Left lung (tissue), 14 donors: ENCODE results near the gene ITIH5. TPM values are rescaled to one million over a fixed set of nuclear protein-coding genes. Genes with fewer than 3 reads are reported as not detected.
"Not testable (repeated sequence)": the region's sequence is repeated elsewhere in the genome, so short reads cannot be mapped to it uniquely, and the experiment has no call there.

Source experiments
- ATAC-seq: fragments of 200-7000 bp; cut with Tn5 transposase; one replicate; pipeline ENCODE4 v1.9.1; 2020; ENCODE audit warnings: moderate library complexity
- DNase-seq, 4 donors: peaks; one replicate each; pipeline ENCODE4 v3.0.0-alpha.2; 2013 to 2020
- H3K27ac ChIP-seq, 2 donors: fragments of 200-600 bp; sonication (generic) in 1 of 2; one replicate each; pipeline versions ENCODE4 v1.5.0 to v1.8.0; 2020 to 2021
- H3K27me3 ChIP-seq, 2 donors: fragments of 200-600 bp; sonication (generic) in 1 of 2; one replicate each; pipeline versions ENCODE4 v1.5.0 to v1.8.0; 2020 to 2021
- H3K36me3 ChIP-seq, 2 donors: fragments of 200-600 bp; sonication (generic) in 1 of 2; one replicate each; pipeline versions ENCODE4 v1.5.0 to v1.8.0; 2020 to 2021
- H3K4me1 ChIP-seq, 2 donors: fragments of 200-600 bp; one replicate each; pipeline ENCODE4 v1.8.0; 2021
- H3K4me3 ChIP-seq, 2 donors: fragments of 200-600 bp; sonication (generic) in 1 of 2; one replicate each; pipeline versions ENCODE4 v1.5.0 to v1.8.0; 2020 to 2021; ENCODE audit warnings: mild to moderate bottlenecking in 1 of 2
- H3K9me3 ChIP-seq, 2 donors: fragments of 200-600 bp; sonication (generic) in 1 of 2; one replicate each; pipeline versions ENCODE4 v1.5.0 to v1.8.0; 2020 to 2021
- CTCF ChIP-seq, 2 donors: fragments of 200-600 bp; sonication (generic) in 1 of 2; IDR thresholded peaks; one replicate each; pipeline versions ENCODE4 v1.5.0 to v1.8.0; 2021; ENCODE audit warnings: antibody characterized with exemption in 2 of 2
- intact Hi-C, 2 donors: fragments of 100-400 bp; cut with DNase I; formaldehyde crosslinking; loops; one replicate each; pipeline versions ENCODE4 v1.11.2 to v1.14.2; 2022
- long read RNA-seq, 12 donors: library from polyadenylated mRNA in 2 of 12; unstranded in 2 of 12; transcript quantifications; one replicate each; pipeline ENCODE4 v2.0.0 and lab custom pipeline, GENCODE V29; 2019 to 2026
- polyA plus RNA-seq, 6 donors: library from polyadenylated mRNA; unstranded; fragments of 120-200 nt; gene quantifications; one replicate each; pipeline ENCODE4 v1.2.1, GENCODE V29; 2013; ENCODE audit not compliant: insufficient read length in 6 of 6
- total RNA-seq, 2 donors: library from RNA; stranded (reverse); fragmentation: NEBNext Ultra II Directional; extraction: Animal tissue kit (Norgen Biotek cat#: 25700); gene quantifications; one replicate each; pipeline ENCODE4 v1.2.1, GENCODE V29; 2021
- donor health status: DM: no; HTN: yes; CAD: no.
- donor health status: DM: no; HTN: no; CAD: no.

ITIH5 gene
- total RNA-seq, result 1 to 10 TPM; 7.0 to 9.7 TPM
- polyA plus RNA-seq, result 10 to 100 TPM; 28.1 to 40.7 (median 31.5) TPM
- long read RNA-seq, donor 1, full-length matches to known transcripts, result 1 of 1 reads
- long read RNA-seq, donor 1, partial matches to known transcripts, result 0 of 1 reads
- long read RNA-seq, donor 1, other reads (novel, unspliced or antisense), result 0 of 1 reads
- long read RNA-seq, donor 2, full-length matches to known transcripts, result 4 of 17 reads
- long read RNA-seq, donor 2, partial matches to known transcripts, result 13 of 17 reads
- long read RNA-seq, donor 2, other reads (novel, unspliced or antisense), result 0 of 17 reads
- long read RNA-seq, donor 3, full-length matches to known transcripts, result 5 of 5 reads
- long read RNA-seq, donor 3, partial matches to known transcripts, result 0 of 5 reads
- long read RNA-seq, donor 3, other reads (novel, unspliced or antisense), result 0 of 5 reads
- long read RNA-seq, donor 4, partial matches to known transcripts, result 3 of 3 reads
- long read RNA-seq, donor 4, other reads (novel, unspliced or antisense), result 0 of 3 reads
- long read RNA-seq, donor 5, full-length matches to known transcripts, result 1 of 1 reads
- long read RNA-seq, donor 5, partial matches to known transcripts, result 0 of 1 reads
- long read RNA-seq, donor 5, other reads (novel, unspliced or antisense), result 0 of 1 reads
- long read RNA-seq, donor 6, full-length matches to known transcripts, result 3 of 13 reads
- long read RNA-seq, donor 6, partial matches to known transcripts, result 10 of 13 reads
- long read RNA-seq, donor 6, other reads (novel, unspliced or antisense), result 0 of 13 reads
- long read RNA-seq, donor 7, full-length matches to known transcripts, result 7 of 7 reads
- long read RNA-seq, donor 7, partial matches to known transcripts, result 0 of 7 reads
- long read RNA-seq, donor 7, other reads (novel, unspliced or antisense), result 0 of 7 reads
- long read RNA-seq, donor 8, full-length matches to known transcripts, result 4 of 4 reads
- long read RNA-seq, donor 8, partial matches to known transcripts, result 0 of 4 reads
- long read RNA-seq, donor 8, other reads (novel, unspliced or antisense), result 0 of 4 reads
- long read RNA-seq, donor 9, result 0 reads
- long read RNA-seq, donor 10, partial matches to known transcripts, result 3 of 4 reads
- long read RNA-seq, donor 10, other reads (novel, unspliced or antisense), result 1 of 4 reads
- long read RNA-seq, donor 11, full-length matches to known transcripts, result 1 of 1 reads
- long read RNA-seq, donor 11, partial matches to known transcripts, result 0 of 1 reads
- long read RNA-seq, donor 11, other reads (novel, unspliced or antisense), result 0 of 1 reads
- long read RNA-seq, donor 12, full-length matches to known transcripts, result 1 of 1 reads
- long read RNA-seq, donor 12, partial matches to known transcripts, result 0 of 1 reads
- long read RNA-seq, donor 12, other reads (novel, unspliced or antisense), result 0 of 1 reads

- no peaks in the 10 kb centered on the region for H3K36me3 ChIP-seq
- DNase-seq (peak in 1 of 4 donors; percentile 71), ATAC-seq (peak; percentile 52)
- H3K4me3 ChIP-seq, result peak within 1 kb of the TSS; percentile 50 to 58
- no peak for TF ChIP-seq CTCF (IDR thresholded peaks at IDR 0.05)
- H3K27me3 ChIP-seq, result peaks cover 0 to 62% of the 10 kb centered on the region in 2 donors
- intact Hi-C loops, result no loop called here
- peaks cover 0 to 13% of the 10 kb centered on the region in 2 donors for H3K4me1 ChIP-seq
- no peaks in the 10 kb centered on the region for H3K9me3 ChIP-seq
- no peak within 1 kb of the TSS for H3K27ac ChIP-seq
These were observed at the start of gene ITIH5 for GRCh38 chr10:7666253-7667023. TSS of gene ITIH5 (minus strand) at chr10:7666966. CDS start at chr10:7666892, 74 bp downstream.

GRCh38 chr10:7715515-7715914 is 48.7 kb upstream of the ITIH5 start:
- H3K4me1 ChIP-seq, result no peaks in the 10 kb centered on the region
- no peak for TF ChIP-seq CTCF (IDR thresholded peaks at IDR 0.05)
- no peak for DNase-seq
- H3K27me3 ChIP-seq, result no peaks in the 10 kb centered on the region
- no peaks in the 10 kb centered on the region for H3K9me3 ChIP-seq
- no peak overlapping the region for H3K4me3 ChIP-seq
- ATAC-seq, result no peak
- no peak overlapping the region for H3K27ac ChIP-seq
- intact Hi-C loops, result no loop called here
- no peaks in the 10 kb centered on the region for H3K36me3 ChIP-seq

- H3K27ac ChIP-seq, DNase-seq, ATAC-seq, H3K4me1 ChIP-seq, intact Hi-C loops, H3K36me3 ChIP-seq, H3K4me3 ChIP-seq, H3K9me3 ChIP-seq: not testable (repeated sequence)
- H3K27me3 ChIP-seq, result peaks cover 0 to 15% of the 10 kb centered on the region in 2 donors
These were observed 44.3 kb upstream of the ITIH5 start for GRCh38 chr10:7711075-7711474.

- Histone ChIP-seq H3K9me3 (no peaks in the 10 kb centered on the region), H3K36me3 (no peaks in the 10 kb centered on the region), H3K27ac (no peak overlapping the region), H3K27me3 (peaks cover 0 to 21% of the 10 kb centered on the region in 2 donors), H3K4me1 (no peaks in the 10 kb centered on the region), H3K4me3 (no peak overlapping the region)
- ATAC-seq, result no peak
- no peak for TF ChIP-seq CTCF (IDR thresholded peaks at IDR 0.05)
- DNase-seq, result no peak
- intact Hi-C loops, result no loop called here
These were observed 43.7 kb upstream of the ITIH5 start for GRCh38 chr10:7710446-7710845.
